A673 (cell line): ENCODE measurements around the gene ABHD8. TPM values are rescaled to one million over a fixed set of nuclear protein-coding genes. Genes with fewer than 3 reads are reported as not detected.

Experiments used
- BruUV-seq: library from RNA; stranded (reverse); fragments of 400-500 nt; replicated peaks from 2 replicates; lab custom pipeline; 2021; lab: Mats Ljungman, UMichigan
- CTCF ChIA-PET: fragments of 300-600 bp; sonication (Branson Sonifier 250); formaldehyde crosslinking; loops from one replicate; lab custom pipeline; 2022; ENCODE audit warnings: antibody characterized with exemption; lab: Charles Lee
- POLR2A ChIA-PET: fragments of 300-600 bp; sonication (Branson Sonifier 250); formaldehyde crosslinking; loops from one replicate; lab custom pipeline; 2022; ENCODE audit warnings: antibody characterized with exemption; ENCODE audit not compliant: low non-redundant PET; lab: Charles Lee
- DNase-seq: peaks from one replicate; pipeline ENCODE4 v3.0.0-alpha.2; 2015; ENCODE audit warnings: low spot score
- H3K27ac ChIP-seq: fragments of 200-600 bp; sonication (generic); 2 replicates; pipeline ENCODE4 v1.5.1; 2016; ENCODE audit warnings: mixed run types, low read depth, mild to moderate bottlenecking, mixed read lengths, antibody characterized with exemption, low read length; ENCODE audit not compliant: poor library complexity, severe bottlenecking
- H3K27me3 ChIP-seq: fragments of 200-600 bp; sonication (generic); replicated peaks from 2 replicates; pipeline ENCODE4 v1.6.1; 2017; ENCODE audit warnings: mixed run types, low read depth, mild to moderate bottlenecking, mixed read lengths, antibody characterized with exemption, low read length; ENCODE audit not compliant: insufficient read depth, poor library complexity
- H3K36me3 ChIP-seq: fragments of 200-600 bp; sonication (generic); 2 replicates; pipeline ENCODE4 v1.6.1; 2016; ENCODE audit warnings: mixed run types, mild to moderate bottlenecking, mixed read lengths, antibody characterized with exemption, low read length; ENCODE audit not compliant: insufficient read depth, poor library complexity, severe bottlenecking
- H3K4me1 ChIP-seq: fragments of 200-600 bp; sonication (generic); 2 replicates; pipeline ENCODE4 v1.6.1; 2017; ENCODE audit warnings: mixed run types, mild to moderate bottlenecking, mixed read lengths, antibody characterized with exemption, low read length; ENCODE audit not compliant: insufficient read depth, poor library complexity, severe bottlenecking
- H3K4me3 ChIP-seq: fragments of 200-600 bp; sonication (generic); 2 replicates; pipeline ENCODE4 v1.5.1; 2016; ENCODE audit warnings: low read depth, mixed run types, mild to moderate bottlenecking, mixed read lengths, low read length; ENCODE audit not compliant: poor library complexity, severe bottlenecking
- H3K9me3 ChIP-seq: fragments of 200-600 bp; sonication (generic); 2 replicates; pipeline ENCODE4 v1.6.1; 2016; ENCODE audit warnings: mixed run types, low read depth, mild to moderate bottlenecking, mixed read lengths, antibody characterized with exemption, low read length; ENCODE audit not compliant: poor library complexity, severe bottlenecking
- EZH2 ChIP-seq: fragments of 200-600 bp; sonication (generic); IDR thresholded peaks from 2 replicates; pipeline ENCODE4 v1.6.1; 2017; ENCODE audit warnings: borderline replicate concordance, low read depth, mild to moderate bottlenecking, mixed read lengths, antibody characterized with exemption, low read length; ENCODE audit not compliant: poor library complexity, severe bottlenecking
- intact Hi-C: fragments of 100-400 bp; cut with micrococcal nuclease; formaldehyde crosslinking; loops from one replicate; pipeline ENCODE4 v1.10.0; 2022; ENCODE audit not compliant: unreplicated experiment
- total RNA-seq: library from RNA; stranded (reverse); gene quantifications from 2 replicates; pipeline ENCODE4 v1.2.3, GENCODE V29; 2021
- TF ChIP-seq, protein P1 (sequence below): fragments of 300-800, 200-600 bp; sonication (generic); conservative IDR thresholded peaks from 2 replicates; pipeline ENCODE4 v1.5.1; 2017; ENCODE audit warnings: low read depth, mild to moderate bottlenecking, antibody characterized with exemption, low read length, moderate library complexity, mixed read lengths

The ABHD8 gene
- total RNA-seq, 1 experiment from 2014 or later, result 11.0 TPM

DNA sequence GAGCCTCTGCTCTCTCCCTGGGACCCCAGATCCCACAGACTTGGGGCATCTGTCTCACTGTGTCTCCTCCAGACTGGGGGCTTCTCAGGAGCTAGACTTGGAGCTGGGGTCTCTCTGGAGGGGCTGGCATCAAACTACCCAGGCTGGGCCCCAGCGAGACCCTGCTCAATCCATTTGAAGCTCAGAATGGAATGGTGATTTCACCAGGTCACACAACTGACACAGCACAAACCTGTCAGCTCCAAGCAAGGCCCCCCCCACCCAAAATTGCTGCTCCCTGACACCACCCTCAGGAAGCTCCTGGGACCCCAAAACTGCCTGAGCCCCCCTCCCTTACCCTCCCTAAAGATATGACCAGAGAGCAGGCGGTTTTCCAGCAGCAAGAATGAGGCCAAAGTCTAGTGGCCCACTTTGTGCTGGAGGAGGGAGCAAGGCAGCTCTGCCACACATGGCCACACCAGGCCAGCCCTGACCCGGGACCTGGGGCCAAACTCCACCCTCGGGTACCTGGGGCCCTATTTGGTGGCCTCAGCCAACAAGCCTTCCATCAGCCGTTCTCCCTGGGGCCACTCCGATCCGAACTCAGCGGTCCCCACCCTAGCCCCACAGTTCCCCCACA is 59.9 kb downstream of the ABHD8 start:
- ChIA-PET CTCF (interaction anchor here (1.1 kb wide), 1 partner anchor 38 kb away, joined by 3 read pairs; no protein-coding TSS in a partner anchor), POLR2A (no interaction called here)
- Histone ChIP-seq H3K9me3 (no peaks in the 10 kb centered on the region), H3K4me1 (peaks cover 12% of the 10 kb centered on the region), H3K4me3 (peak overlapping the region; percentile 66), H3K36me3 (no peaks in the 10 kb centered on the region), H3K27ac (no peak overlapping the region), H3K27me3 (no peaks in the 10 kb centered on the region)
- TF ChIP-seq, protein P1, sequence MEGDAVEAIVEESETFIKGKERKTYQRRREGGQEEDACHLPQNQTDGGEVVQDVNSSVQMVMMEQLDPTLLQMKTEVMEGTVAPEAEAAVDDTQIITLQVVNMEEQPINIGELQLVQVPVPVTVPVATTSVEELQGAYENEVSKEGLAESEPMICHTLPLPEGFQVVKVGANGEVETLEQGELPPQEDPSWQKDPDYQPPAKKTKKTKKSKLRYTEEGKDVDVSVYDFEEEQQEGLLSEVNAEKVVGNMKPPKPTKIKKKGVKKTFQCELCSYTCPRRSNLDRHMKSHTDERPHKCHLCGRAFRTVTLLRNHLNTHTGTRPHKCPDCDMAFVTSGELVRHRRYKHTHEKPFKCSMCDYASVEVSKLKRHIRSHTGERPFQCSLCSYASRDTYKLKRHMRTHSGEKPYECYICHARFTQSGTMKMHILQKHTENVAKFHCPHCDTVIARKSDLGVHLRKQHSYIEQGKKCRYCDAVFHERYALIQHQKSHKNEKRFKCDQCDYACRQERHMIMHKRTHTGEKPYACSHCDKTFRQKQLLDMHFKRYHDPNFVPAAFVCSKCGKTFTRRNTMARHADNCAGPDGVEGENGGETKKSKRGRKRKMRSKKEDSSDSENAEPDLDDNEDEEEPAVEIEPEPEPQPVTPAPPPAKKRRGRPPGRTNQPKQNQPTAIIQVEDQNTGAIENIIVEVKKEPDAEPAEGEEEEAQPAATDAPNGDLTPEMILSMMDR, result no peak
- TF ChIP-seq EZH2, result no peak
- intact Hi-C loops, result no loop called here
- DNase-seq, result no peak
- no TSS peak for BruUV-seq

DNA sequence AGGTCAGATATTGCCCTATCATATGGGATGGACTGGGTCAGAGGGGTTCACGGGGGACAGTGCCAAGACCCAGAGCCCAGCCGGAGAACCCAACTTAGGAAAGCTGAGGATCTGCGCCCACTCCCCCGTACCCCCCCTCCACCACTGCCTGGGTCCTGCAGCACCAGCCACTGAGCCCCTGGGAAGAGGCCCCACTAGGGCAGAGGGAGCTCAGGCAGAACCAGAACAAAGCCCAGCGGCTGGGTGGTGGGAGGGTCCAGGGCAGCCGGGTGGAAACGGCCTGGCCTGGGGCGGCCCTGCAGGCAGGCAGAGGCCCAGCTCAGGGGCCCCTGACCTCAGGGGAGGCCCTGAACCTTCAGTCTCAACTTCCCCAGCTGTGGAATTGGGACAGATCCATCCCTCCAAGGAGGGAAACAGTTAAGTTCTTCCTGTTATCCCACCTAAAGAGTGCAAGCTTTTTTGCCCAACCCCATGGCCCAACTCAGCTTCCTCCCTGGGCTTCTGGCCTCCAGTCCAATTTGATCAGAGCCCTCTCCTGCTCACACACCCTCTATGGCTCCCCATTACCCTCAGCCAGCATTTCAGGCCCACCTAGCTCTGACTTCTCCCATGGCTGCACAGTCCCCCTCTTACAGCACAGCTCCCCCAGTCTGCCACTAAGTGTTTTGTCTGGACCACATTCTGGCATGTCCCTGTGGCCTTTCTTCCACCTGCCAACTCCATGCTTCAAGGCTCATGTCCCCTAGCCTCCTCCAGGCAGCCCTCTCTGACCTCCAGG is 60.6 kb downstream of the ABHD8 start:
- POLR2A ChIA-PET, result no interaction called here
- intact Hi-C loops, result no loop called here
- H3K4me3 ChIP-seq, result no peak overlapping the region
- no peak for DNase-seq
- H3K36me3 ChIP-seq, result no peaks in the 10 kb centered on the region
- no peak for TF ChIP-seq EZH2
- TF ChIP-seq, protein P1, result no peak
- no peaks in the 10 kb centered on the region for H3K27me3 ChIP-seq
- no peaks in the 10 kb centered on the region for H3K9me3 ChIP-seq
- no TSS peak for BruUV-seq
- CTCF ChIA-PET, result interaction anchor here (1.1 kb wide), 1 partner anchor 38 kb away, joined by 3 read pairs; no protein-coding TSS in a partner anchor
- peaks cover 12% of the 10 kb centered on the region for H3K4me1 ChIP-seq
- no peak overlapping the region for H3K27ac ChIP-seq

Other genes starting within 250 kb of the ABHD8 start
- 66.4 and 68.1 TPM in 2 replicates for gene HAUS8, start 228.0 kb downstream of the ABHD8 start, total RNA-seq
- gene MYO9B, start 227.6 kb downstream of the ABHD8 start, total RNA-seq, result 85.2 and 85.4 TPM in 2 replicates
- gene USE1, start 88.1 kb downstream of the ABHD8 start, total RNA-seq, result 32.1 and 33.2 TPM in 2 replicates
- gene OCEL1, start 77.2 kb downstream of the ABHD8 start, total RNA-seq, result 8.2 and 14.8 TPM in 2 replicates
- gene NR2F6, start 57.5 kb downstream of the ABHD8 start, total RNA-seq, result 26.3 and 32.9 TPM in 2 replicates
- 0.61 TPM in 1 of 2 replicates, not detected in the other for gene USHBP1, start 38.7 kb downstream of the ABHD8 start, total RNA-seq
- gene BABAM1, start 36.0 kb downstream of the ABHD8 start, total RNA-seq, result 136 and 147 TPM in 2 replicates
- gene ANKLE1, start 21.5 kb downstream of the ABHD8 start, total RNA-seq, result 15.8 and 17.5 TPM in 2 replicates
- gene MRPL34, start 2.4 kb upstream of the ABHD8 start, total RNA-seq, result 91.8 and 93.1 TPM in 2 replicates
- 67.2 and 68.5 TPM in 2 replicates for gene DDA1, start 6.1 kb upstream of the ABHD8 start, total RNA-seq
- gene ANO8, start 31.4 kb upstream of the ABHD8 start, total RNA-seq, result 18.6 and 22.1 TPM in 2 replicates
- gene GTPBP3, start 34.1 kb upstream of the ABHD8 start, total RNA-seq, result 51.5 and 53.2 TPM in 2 replicates
- 0.24 TPM in 1 of 2 replicates, not detected in the other for gene PLVAP, start 73.9 kb upstream of the ABHD8 start, total RNA-seq
- not detected in 2 replicates for gene CCDC194, start 90.8 kb upstream of the ABHD8 start, total RNA-seq
- gene BST2, start 102.2 kb upstream of the ABHD8 start, total RNA-seq, result 1.3 and 3.6 TPM in 2 replicates
- gene MVB12A, start 116.6 kb upstream of the ABHD8 start, total RNA-seq, result 39.5 and 56.9 TPM in 2 replicates
- gene TMEM221, start 145.2 kb upstream of the ABHD8 start, total RNA-seq, result 0.31 TPM in 1 of 2 replicates, not detected in the other
- gene NXNL1, start 157.5 kb upstream of the ABHD8 start, total RNA-seq, result not detected in 2 replicates
- 3.0 and 6.9 TPM in 2 replicates for gene SLC27A1, start 167.1 kb upstream of the ABHD8 start, total RNA-seq
- gene PGLS, start 208.2 kb upstream of the ABHD8 start, total RNA-seq, result 80.1 and 94.4 TPM in 2 replicates